ENCODE measurements around the gene DPYD.

DPYD gene

DNA sequence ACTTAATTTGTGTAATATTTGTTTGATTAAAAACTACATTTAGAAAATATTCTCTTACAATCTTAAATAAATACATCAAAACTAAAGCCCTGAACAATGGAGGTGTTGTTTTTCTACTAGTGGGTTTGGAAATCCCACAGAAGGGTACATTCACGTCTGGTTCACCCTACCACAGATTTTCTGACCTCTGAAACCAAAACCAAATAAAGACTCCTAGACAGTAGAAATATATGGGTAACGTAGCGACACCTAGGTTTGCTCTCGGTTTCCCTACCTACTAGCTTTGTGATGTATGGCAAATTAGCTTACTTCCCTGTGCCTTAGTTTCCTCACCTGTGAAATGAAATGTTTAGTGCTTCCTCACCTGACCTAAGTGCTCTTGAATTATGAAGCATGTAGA, 312.6 kb downstream of the DPYD start:
- DNase-seq (ENCODE audit: low spot score) = no peak

DNA sequence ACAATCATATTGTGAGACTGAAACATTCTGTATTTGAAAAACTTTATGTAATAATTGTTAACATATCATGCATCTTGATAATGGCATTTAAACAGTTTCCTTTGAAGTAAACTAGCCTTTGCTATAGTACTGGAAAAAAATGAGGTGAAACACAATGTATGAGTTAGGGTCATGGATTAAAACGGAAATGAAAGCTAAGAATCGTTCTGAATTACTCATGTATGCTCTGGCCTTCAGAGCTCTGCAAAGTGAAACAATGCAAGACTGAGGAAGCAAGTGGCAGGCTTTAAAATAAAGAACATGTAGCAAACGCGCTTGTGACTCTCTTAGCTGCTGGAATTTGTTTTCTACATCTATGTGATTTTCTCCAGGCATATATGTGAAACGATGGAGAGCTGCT, 317.1 kb downstream of the DPYD start:
- DNase-seq (ENCODE audit: low spot score) = no peak

DNA sequence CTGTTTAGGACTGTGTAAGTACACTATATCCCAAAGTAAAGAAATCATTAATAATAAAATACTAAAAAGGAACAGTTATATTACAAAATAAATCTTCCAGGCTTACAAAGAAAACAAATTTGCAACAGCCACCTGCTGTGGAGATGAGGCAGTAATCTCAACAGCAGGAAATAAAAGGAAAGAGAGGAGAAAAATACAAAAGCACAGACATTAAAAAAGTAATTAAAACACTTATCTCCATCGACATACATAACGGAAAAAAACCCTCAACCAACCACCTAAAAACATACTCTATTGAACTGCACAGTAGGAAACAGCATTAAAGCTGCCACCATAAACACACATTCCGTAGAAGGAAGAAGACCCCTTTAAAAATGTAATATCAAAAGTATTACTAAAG, 317.6 kb downstream of the DPYD start:
- no peak for DNase-seq (ENCODE audit: low spot score)

DNA sequence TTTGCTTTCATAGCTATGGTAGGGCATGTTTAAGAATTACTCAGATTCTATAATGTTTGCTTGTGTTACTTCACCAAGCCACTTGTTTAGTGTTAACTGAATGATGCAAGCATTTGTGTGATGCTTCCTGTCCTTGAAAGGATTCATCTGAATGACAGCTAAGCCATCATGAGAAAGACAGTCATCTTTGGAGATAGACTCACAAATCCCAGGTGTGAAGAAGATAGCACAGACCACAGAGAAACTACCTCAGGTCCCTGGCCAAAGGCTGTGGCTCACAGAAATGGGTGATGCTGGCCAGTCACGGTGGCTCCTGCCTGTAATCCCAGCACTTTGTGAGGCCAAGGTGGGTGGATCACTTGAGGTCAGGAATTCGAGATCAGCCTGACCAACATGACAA, 321.4 kb downstream of the DPYD start:
- no peak for DNase-seq (ENCODE audit: low spot score)

DNA sequence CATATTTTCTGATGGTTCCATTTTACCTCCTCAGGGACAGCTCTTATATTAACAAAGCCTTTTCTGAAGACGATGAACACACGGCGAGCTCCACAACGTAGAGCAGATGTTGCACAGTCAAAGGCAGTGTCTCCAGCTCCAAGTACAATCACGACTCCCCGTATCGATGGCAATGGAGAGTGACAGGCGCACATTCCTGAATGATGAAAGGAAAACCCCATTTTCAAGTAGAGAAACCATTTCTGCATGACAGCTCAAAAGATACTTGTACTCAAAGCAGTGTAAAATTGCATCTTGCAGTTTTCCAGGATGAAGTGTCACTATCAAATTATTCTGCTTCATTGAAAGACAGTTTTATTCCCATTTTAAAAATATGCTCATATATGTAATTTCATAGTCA, 327.6 kb downstream of the DPYD start:
- DNase-seq (ENCODE audit: low spot score) = no peak

DNA sequence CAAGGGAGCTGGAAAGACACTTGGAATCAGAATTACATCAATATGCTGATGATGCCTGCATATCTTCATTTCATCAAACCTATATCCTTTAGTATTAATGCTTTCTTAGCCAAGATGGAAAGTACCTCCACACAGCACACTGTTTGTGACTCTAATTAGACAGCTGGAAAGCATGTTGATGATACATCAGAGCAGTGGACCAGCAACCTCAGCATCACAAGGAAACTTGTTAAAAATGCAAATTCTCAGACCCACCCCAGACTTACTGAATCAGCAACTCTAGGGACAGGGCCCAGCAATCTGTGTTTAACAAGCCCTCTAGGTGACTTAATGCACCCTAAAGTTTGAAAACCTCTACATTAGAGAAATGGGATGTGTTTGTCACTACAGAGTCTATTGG, 332.1 kb downstream of the DPYD start:
- DNase-seq (ENCODE audit: low spot score) = no peak

DNA sequence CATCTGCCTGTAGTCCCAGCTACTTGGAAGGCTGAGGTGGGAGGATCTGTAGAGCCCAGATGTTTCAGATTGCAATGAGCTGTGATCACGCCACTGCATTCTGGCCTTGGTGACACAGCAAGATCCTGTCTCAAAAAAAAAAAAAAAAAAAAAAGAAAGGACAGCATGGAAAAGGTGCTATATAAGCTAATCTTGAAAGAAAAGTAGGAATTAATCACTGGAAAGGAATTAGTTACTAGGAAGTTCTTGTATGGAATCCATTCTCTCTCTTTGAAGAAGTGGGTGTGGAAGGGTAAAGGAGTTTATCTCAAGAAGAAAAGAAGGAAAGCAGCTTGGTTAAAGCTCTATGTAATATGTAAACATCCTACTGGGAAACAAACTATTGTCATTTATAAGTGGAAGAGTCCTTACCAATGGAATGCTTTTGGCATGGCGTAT, 339.2 kb downstream of the DPYD start:
- DNase-seq (ENCODE audit: low spot score) = no peak

DNA sequence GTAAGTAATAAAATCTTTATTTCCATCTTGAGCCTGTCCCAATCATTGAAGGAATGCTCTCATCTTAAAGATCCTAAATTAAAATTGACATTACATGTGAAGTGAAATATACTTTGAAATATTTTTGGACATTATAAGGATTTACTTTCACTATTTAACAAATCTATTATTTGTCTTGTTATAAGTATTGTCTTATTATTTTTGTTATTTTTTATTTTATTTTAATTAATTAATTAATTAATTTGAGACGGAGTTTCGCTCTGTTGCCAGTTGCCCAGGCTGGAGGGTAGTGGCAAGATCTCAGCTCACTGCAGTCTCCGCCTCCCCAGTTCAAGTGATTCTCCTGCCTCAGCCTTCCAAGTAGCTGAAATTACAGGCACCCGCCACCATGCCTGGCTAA, 343.2 kb downstream of the DPYD start:
- no peak for DNase-seq (ENCODE audit: low spot score)

DNA sequence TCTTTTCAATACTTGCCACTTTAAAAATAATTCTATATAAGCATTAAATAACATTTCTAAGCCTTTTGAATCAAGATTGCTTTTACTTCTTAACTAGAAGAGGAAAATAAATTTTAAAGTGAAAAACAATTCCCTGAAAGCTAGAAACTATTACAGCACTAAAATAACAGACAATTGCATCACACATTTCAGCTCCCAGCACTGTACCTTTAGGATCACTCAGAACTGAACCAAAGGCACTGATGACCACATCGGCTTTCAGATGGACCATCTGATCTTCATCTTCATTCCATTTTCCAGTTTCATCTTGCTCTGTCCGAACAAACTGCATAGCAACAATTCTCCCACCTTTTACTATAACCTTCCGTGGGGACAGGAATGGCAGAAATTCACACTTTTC, 347.3 kb downstream of the DPYD start:
- no peak for DNase-seq (ENCODE audit: low spot score)

DNA sequence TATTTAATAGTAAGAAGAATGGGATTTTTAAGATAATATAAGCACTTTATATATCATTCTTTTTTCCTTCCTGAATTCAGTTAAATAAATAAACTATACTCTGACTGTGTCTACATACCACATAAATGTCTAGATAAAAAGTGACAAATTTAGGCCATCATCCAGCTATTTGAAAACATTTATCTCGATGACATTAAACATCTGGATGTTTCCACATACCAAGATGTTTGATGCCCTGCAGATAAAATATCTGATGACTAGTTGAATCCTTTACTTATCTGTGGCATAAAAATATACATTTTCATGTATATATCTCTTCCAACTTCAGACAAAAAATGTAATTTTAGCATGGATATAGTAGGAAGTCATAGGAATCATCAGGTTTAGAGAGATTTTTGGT, 348.3 kb downstream of the DPYD start:
- DNase-seq (ENCODE audit: low spot score) = no peak

DNA sequence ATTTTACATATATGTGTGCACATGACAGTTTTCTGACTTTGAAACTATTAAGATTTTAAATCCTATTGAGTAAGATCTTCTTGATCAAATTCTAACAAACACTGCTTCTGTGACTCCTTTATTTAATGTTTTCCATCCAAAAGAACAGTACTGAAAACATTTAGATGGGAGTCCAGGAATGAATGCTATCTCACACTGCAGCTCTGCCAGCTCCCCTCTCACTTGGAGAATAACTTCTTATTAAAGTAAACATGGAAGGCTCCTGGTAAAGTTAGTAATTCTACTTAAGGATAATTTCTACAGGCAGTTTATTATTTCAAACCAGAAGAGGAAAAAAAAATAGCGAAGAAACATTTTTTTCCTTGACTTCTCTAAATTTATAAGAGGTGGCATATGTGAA, 349.1 kb downstream of the DPYD start:
- DNase-seq (ENCODE audit: low spot score) = no peak

DNA sequence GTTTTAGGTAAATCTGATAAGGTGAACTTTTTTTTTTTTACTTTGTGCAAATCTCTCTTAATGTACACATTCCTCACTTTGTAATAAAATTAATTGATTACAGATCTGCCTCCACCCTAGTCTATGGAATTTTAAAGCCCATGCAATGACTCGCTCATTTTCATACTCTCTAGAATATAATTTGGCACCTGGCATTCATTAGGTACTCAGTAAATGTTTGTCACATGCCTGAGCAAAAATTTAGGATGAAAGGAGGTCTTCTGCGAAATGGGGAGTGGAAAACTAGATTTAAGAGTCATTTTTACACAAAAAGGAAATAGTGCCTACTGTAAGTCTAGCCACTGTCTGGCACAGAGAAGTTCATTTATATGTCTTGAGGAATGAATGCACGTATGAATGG, 350.1 kb downstream of the DPYD start:
- no peak for DNase-seq (ENCODE audit: low spot score)

DNA sequence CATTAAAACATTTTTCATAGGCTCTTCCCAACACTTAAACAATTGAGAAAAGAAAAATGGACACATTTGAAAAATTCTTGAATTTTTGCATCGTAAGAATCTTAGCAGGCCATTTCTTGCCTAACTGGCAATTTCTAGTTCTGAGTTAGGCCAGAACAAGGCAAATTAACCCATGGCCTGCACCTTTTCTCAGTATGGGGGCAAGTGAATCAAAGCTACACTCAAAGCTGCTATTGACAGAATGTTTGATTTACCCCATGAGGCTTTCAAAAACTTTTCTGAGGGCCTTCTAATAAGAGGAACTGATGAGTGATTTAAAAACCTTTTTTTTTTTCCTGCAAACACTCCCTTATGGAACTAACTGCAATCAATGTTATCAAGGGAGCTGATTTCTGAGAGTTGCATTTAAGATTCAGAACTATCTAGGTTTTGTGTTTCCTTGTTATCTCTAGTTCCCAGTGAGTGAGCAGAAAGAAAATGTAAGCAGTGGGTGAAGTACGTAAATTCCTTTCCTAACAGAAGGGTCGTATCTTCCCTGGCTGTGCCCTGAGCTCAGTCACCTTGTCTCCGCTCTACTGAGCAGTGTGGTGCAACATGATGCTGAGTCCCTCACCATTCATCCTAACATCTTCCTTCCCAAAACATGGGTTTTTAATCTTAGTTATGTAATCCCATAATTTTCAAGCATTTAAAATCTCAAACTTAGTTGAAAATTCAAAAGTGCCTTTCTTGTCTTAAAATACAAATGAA, 353.7 kb downstream of the DPYD start:
- DNase-seq (ENCODE audit: low spot score) = no peak

DNA sequence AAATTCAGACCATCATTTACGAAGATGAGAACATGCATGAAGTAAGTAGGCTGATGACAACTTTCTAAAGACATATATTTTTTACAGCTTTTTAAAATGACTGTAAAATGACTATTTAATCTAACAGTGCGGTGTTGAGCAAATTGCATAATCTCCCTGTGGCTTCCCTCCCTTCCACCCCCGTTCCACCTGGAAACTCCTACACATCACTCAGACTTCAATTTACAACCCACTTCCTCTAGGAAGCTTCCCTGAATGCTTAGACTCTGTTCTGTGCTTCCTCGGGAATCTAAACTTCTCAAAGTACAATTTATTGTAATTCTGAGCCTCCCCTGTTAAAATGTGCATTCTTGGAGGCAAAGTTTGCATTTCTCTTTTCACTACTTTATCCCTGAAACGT, 354.9 kb downstream of the DPYD start:
- no peak for DNase-seq (ENCODE audit: low spot score)

DNA sequence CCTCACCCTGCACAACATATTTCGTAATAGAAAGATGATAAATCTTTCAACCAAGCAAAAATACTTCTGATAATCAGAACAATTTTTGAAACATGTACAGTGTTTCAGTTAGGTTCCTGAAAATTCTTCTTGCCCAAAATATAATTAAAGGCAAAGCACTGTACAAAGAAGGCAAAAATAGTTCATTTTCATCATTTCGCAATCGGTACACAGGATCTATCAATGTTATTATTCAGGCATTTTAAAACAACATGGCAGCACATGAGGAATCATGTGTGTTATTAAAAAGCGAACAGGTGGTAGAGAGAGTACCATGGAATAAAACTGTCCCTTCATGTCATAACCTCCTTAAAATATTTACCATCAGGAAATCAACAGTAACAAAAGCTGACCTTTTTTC, 356.9 kb downstream of the DPYD start:
- no peak for DNase-seq (ENCODE audit: low spot score)

DNA sequence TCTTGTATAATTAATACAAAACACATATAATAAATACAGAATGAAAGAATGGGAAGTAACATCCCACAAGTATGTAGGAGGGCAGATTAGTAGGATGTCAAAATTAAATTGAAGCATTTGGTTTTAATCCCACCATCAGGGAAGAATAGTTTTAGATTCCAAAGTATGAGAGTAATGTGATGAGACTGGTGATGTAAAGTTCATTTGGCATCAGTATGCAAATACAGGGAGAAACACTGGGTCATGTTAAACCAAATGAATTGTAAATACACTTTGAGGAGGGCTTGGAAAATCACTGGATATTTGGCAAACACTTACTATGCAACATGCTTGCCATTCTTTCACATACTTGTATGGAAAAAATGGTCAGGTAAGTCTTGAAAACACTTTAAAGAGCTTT, 358.8 kb downstream of the DPYD start:
- peak; percentile 44 for DNase-seq (ENCODE audit: low spot score)

DNA sequence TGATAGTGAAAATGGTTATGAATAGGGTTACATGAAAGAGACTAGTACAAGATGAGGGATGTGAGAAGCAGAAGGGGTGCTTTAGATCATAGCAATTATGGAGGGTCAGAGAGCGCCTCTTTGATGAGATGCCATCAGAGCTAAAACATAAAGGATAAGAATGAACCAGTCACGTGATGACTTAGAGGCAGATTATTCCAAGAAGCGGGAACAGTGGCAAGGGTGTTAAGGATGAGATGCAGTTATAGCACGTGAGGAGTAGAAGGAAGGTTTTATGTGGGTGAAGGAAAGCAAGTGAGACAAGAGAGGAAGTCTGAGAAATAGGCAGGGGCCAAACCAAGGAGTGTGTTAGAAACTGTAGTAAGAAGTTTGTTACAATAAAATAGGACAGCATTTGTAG, 360.1 kb downstream of the DPYD start:
- DNase-seq (ENCODE audit: low spot score) = no peak

DNA sequence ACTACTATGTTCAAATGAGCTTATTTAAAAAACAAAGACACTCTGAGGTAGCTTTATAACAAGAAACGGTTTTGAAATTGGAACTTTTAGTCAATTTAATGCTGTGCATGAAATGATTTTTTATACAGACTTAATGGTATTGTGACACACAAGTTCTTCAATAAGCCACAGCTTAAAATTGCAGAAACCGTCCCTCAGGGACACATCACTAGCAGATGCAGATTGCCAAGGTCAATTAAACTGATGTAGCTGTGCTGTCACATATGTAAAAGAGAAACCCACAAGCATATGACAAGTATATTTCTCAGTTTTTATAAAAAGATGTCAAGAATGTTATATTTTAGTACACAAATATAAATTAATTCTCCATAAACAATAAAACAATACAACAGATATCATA, 366.9 kb downstream of the DPYD start:
- DNase-seq (ENCODE audit: low spot score) = no peak

DNA sequence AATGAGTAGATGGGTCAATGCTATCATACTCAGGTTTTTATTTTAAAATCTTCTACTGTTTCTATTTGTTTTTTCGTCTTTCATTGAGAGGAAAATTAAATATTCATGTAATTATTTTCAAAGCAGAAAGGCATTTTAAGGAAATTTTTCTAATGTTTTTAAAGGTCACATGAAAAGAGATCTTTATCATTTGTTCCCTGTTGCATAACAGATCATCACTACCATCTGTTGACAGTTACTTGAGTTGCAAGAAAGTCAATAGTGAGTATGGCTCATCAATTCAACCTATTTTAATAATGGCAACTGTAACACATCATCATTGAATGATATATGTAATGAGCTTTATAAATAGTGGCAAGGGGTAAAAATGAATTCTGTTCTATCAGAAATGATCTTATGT, 369.7 kb downstream of the DPYD start:
- DNase-seq (ENCODE audit: low spot score) = no peak

DNA sequence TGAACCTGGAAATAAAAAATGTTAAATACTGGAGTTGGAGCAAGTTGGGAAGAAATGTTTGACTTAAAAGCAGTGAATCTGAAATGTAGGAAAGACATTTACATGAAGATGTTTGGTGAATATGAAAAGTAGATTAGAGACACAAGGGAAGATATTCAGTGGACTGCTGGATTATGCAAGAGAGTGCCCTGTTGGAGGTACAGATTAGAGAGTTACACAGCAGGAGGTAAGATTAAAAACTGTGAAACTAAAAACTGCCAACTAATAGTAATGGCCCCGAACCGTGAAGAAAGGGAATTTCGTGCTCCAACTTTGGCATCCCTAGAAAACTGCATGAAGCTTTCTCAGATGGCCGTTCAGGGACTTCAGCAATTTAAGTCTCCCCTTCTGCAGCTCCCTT, 375.4 kb downstream of the DPYD start:
- no peak for DNase-seq (ENCODE audit: low spot score)

DNA sequence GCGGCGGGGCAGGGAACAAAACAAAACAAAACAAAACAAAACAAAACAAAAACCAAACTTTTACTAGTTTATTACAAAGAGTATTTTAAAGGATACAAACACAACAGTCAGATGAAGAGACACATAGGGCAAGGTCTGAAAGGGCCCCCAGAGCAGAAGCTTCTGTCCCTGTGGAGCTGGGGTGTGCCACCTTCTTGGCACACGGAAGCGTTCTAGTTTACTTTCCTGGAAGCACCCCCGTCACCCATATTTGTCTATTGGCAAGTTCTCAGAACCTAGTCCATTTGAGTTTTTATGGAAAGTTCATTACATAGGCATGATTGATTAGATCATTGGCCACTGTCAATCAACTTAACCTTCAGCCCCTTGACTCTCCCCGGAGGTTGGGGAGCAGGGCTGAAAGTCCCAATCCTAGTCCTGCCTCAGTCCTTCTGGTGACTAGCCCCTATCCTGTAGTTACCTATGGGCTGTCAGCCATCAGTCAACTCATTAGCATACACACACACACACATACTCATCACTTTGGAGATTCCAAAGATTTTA, 380.4 kb downstream of the DPYD start:
- DNase-seq (ENCODE audit: low spot score) = no peak

DNA sequence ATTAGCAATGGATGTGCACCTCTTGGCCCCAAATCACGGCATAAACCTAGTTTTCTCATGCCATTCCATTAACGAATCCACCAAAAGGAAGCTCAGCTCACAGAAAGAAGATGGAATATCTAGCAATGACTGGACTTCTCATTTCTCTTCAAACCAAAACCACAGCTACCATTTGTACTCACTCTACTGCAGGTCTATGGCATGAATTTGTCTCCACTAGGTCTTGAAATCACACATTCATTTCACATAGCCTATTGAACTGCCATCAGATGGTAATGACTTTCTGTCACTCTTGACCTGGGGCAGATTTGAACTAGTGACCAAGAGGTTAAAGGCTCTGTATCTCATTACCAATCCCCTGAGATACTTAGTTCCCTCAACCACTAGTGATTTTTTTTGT, 382.7 kb downstream of the DPYD start:
- no peak for DNase-seq (ENCODE audit: low spot score)

DNA sequence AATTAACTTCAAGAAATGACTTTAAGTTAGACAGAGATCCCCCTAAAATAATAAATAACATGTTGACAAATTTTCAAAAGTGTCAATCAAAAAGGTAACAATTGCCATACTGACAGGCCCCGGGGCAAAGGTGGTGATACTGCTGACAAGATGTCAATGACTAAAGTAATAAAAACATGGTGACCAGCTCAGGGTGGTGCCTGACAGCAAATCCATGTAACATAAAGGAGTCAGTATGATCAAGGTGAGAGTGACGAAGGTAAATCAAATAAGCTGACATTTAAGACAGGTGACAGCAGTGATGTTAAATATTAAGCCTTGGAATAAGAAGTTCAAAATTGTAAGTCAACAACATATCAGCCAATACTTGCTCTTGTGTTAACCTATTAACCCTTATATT, 387.5 kb downstream of the DPYD start:
- no peak for DNase-seq (ENCODE audit: low spot score)

DNA sequence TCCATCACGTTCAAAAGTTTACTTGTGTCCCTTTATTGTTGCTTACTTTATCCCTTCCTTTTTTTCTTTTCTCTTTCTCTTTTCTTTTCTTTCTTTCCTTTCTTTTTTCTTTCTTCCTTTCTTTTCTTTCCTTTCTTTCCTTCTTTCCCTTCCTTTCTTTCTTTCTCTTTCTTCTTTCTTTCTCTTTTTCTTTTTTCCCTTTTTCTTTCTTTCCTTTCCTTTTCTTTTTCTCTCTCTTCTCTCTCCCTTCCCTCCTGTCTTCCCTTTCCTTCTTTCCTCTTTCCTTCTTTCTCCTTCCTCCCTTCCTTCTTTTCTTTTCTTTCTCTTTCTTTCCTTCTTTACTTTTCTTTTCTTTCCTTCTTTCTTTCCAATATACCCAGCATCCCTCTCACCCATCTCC, 391.2 kb downstream of the DPYD start:
- no peak for DNase-seq (ENCODE audit: low spot score)

Measured in AG20443 (cell line).